ENCODE results near the gene SLC16A9.
"Not testable (repeated sequence)": the region's sequence is repeated elsewhere in the genome, so short reads cannot be mapped to it uniquely, and the experiment has no call there.

- not testable (repeated sequence) for TF ChIP-seq CTCF (IDR thresholded peaks at IDR 0.05); POLR2AphosphoS5 (IDR thresholded peaks at IDR 0.05; ENCODE audit: low read depth, low read length); SIN3A (IDR thresholded peaks at IDR 0.05; ENCODE audit: borderline replicate concordance, insufficient read depth, low read depth, low read length); REST (IDR thresholded peaks at IDR 0.05; ENCODE audit: insufficient read depth in 1 of 2, low read depth in 2 of 2, low read length in 1 of 2); TCF7L2 (IDR thresholded peaks at IDR 0.05; ENCODE audit: low read depth, low read length)
Measured at GRCh38 chr10:59729167-59729566, 19.5 kb upstream of the SLC16A9 start.

Data from Panc1 (cell line).